ENCODE measurements around the gene GALNT18. TPM values are rescaled to one million over a fixed set of nuclear protein-coding genes. Genes with fewer than 3 reads are reported as not detected.

GALNT18 gene
- total RNA-seq, 1 experiment from 2014 or later, result 1.7 TPM

- Histone ChIP-seq H3K79me1 (ENCODE audit: insufficient read depth, low read depth, low read length, poor library complexity, severe bottlenecking) (no peaks in the 10 kb centered on the region), H3T11ph (ENCODE audit: low read length) (no peak overlapping the region), H3K14ac (ENCODE audit: insufficient read depth, low read length) (no peak overlapping the region; the same call in 1 of the 2 replicates), H3K18ac (ENCODE audit: insufficient read length, low read depth, low read length) (no peak overlapping the region), H2AFZ (ENCODE audit: low read length) (no peak overlapping the region), H2AK5ac (ENCODE audit: insufficient read length, low read length) (no peak overlapping the region), H4K8ac (replicated peaks; ENCODE audit: insufficient read length, low read depth, low read length) (no peak overlapping the region), H3K27me3 (ENCODE audit: insufficient read depth, low read length) (no peaks in the 10 kb centered on the region), H3K4ac (ENCODE audit: low read depth, low read length) (no peak overlapping the region), H3K27ac (ENCODE audit: insufficient read length, low read depth, low read length) (no peak overlapping the region), H3K4me1 (ENCODE audit: insufficient read depth, low read length) (no peaks in the 10 kb centered on the region), H4K91ac (ENCODE audit: insufficient read length, low read depth, low read length) (no peak overlapping the region), H3K9ac (ENCODE audit: extremely low read depth, insufficient read length, low read length) (no peak overlapping the region), H3K56ac (ENCODE audit: insufficient read length, low read depth, low read length) (no peak overlapping the region), H2BK120ac (ENCODE audit: low read depth, low read length, poor library complexity, severe bottlenecking) (no peak overlapping the region), H2BK20ac (ENCODE audit: low read depth, low read length, poor library complexity, severe bottlenecking) (no peak overlapping the region), H3K79me2 (ENCODE audit: insufficient read depth, low read length) (no peaks in the 10 kb centered on the region), H3K9me3 (ENCODE audit: control insufficient read depth, low read depth, low read length) (no peaks in the 10 kb centered on the region), H2BK15ac (ENCODE audit: low read depth, low read length) (no peak overlapping the region), H4K5ac (ENCODE audit: insufficient read length, low read depth, low read length) (no peak overlapping the region), H4K20me1 (ENCODE audit: control insufficient read depth, insufficient read depth, insufficient read length) (no peaks in the 10 kb centered on the region), H3K4me2 (ENCODE audit: insufficient read depth, insufficient read length, low read length) (no peak overlapping the region), H3K23me2 (ENCODE audit: insufficient read length, low read depth, low read length, poor library complexity, severe bottlenecking) (no peaks in the 10 kb centered on the region), H3K23ac (ENCODE audit: insufficient read length, low read depth, low read length) (no peak overlapping the region), H2BK12ac (ENCODE audit: insufficient read length, low read depth, low read length) (no peak overlapping the region), H2BK5ac (ENCODE audit: insufficient read length, low read length) (no peak overlapping the region)
- no peaks in the 10 kb centered on the region for H3K27me3 Mint-ChIP-seq (ENCODE audit: low read depth)
- H3K4me3 Mint-ChIP-seq, result no peak overlapping the region
- DNase-seq, result no peak
- no peaks in the 10 kb centered on the region for H3K9me3 Mint-ChIP-seq
- no peaks in the 10 kb centered on the region for H3K36me3 Mint-ChIP-seq (ENCODE audit: insufficient read depth in 1 of 3, low read depth in 3 of 3)
- no peak for TF ChIP-seq CTCF (conservative IDR thresholded peaks at IDR 0.05)
- H3K27ac Mint-ChIP-seq, result no peak overlapping the region
- peaks cover 4 to 5% of the 10 kb centered on the region in 2 experiments; a peak in 3 of 4 replicates for H3K4me1 Mint-ChIP-seq
- WGBS (ENCODE audit: extremely low coverage, insufficient read length, low lambda C conversion rate), result no CpG with 5 or more reads among the region's 4 CpGs
These were observed 154.5 kb downstream of the GALNT18 start for GRCh38 chr11:11467312-11467711.
